NCI-H2029 (cell line): ENCODE measurements around the gene SLC2A10.

Experiments used
- DNase-seq: peaks from one replicate; lab custom pipeline; 2025; lab: John Stamatoyannopoulos, UW

SLC2A10 gene

GRCh38 chr20:46703435-46703834 lies 6.0 kb upstream of the SLC2A10 start:
- no peak for DNase-seq

- no peak for DNase-seq
Measured at GRCh38 chr20:46704714-46705377, 4.6 kb upstream of the SLC2A10 start.

GRCh38 chr20:46705378-46705729 lies 4.1 kb upstream of the SLC2A10 start:
- no peak for DNase-seq

GRCh38 chr20:46706242-46706641 lies 3.2 kb upstream of the SLC2A10 start:
- DNase-seq: no peak

GRCh38 chr20:46708172-46708860 lies 1.1 kb upstream of the SLC2A10 start:
- DNase-seq: no peak

GRCh38 chr20:46709055-46709458 lies 392 bp upstream of the SLC2A10 start:
- DNase-seq: no peak

GRCh38 chr20:46710153-46710913 lies 884 bp downstream of the SLC2A10 start:
- DNase-seq: no peak

- no peak for DNase-seq
Measured at GRCh38 chr20:46712056-46712636, 2.7 kb downstream of the SLC2A10 start.

- no peak for DNase-seq
Measured at GRCh38 chr20:46713957-46714834, 4.7 kb downstream of the SLC2A10 start.

- no peak for DNase-seq
Measured at GRCh38 chr20:46715292-46715756, 5.9 kb downstream of the SLC2A10 start.

GRCh38 chr20:46717818-46718541 lies 8.5 kb downstream of the SLC2A10 start:
- no peak for DNase-seq

GRCh38 chr20:46720019-46720418 lies 10.6 kb downstream of the SLC2A10 start:
- DNase-seq: no peak

GRCh38 chr20:46720776-46721425 lies 11.5 kb downstream of the SLC2A10 start:
- no peak for DNase-seq

GRCh38 chr20:46721476-46721875 lies 12.0 kb downstream of the SLC2A10 start:
- DNase-seq: no peak

- no peak for DNase-seq
Measured at GRCh38 chr20:46722450-46722849, 13.0 kb downstream of the SLC2A10 start.

- no peak for DNase-seq
Measured at GRCh38 chr20:46723039-46723438, 13.6 kb downstream of the SLC2A10 start.

- no peak for DNase-seq
Measured at GRCh38 chr20:46724343-46724959, 15.0 kb downstream of the SLC2A10 start.

- DNase-seq: no peak
Measured at GRCh38 chr20:46725186-46726165, 16.0 kb downstream of the SLC2A10 start.

GRCh38 chr20:46731770-46732169 lies 22.3 kb downstream of the SLC2A10 start:
- DNase-seq: no peak
